ENCODE data around the gene SIX6.

SIX6 gene

GRCh38 chr14:60506985-60507829, 1.7 kb upstream of the SIX6 start:
- TF ChIP-seq CTCF (IDR thresholded peaks at IDR 0.05; ENCODE audit: low read depth, low read length, missing control alignments) = no peak
- no peak overlapping the region for H3K4me3 ChIP-seq (replicated peaks; ENCODE audit: low read depth, low read length)
- no peak for DNase-seq (ENCODE audit: extremely low read depth, low read depth)

GRCh38 chr14:60508363-60508706, 611 bp upstream of the SIX6 start:
- no peak overlapping the region for H3K4me3 ChIP-seq (replicated peaks; ENCODE audit: low read depth, low read length)
- no peak for TF ChIP-seq CTCF (IDR thresholded peaks at IDR 0.05; ENCODE audit: low read depth, low read length, missing control alignments)
- DNase-seq (ENCODE audit: extremely low read depth, low read depth) = no peak

- H3K4me3 ChIP-seq (replicated peaks; ENCODE audit: low read depth, low read length) = no peak overlapping the region
- TF ChIP-seq CTCF (IDR thresholded peaks at IDR 0.05; ENCODE audit: low read depth, low read length, missing control alignments) = no peak
- no peak for DNase-seq (ENCODE audit: extremely low read depth, low read depth)
Measured at GRCh38 chr14:60509438-60510253, 700 bp downstream of the SIX6 start.

GRCh38 chr14:60510254-60510950, 1.5 kb downstream of the SIX6 start:
- DNase-seq (ENCODE audit: extremely low read depth, low read depth) = no peak
- H3K4me3 ChIP-seq (replicated peaks; ENCODE audit: low read depth, low read length) = no peak overlapping the region
- TF ChIP-seq CTCF (IDR thresholded peaks at IDR 0.05; ENCODE audit: low read depth, low read length, missing control alignments) = no peak

GRCh38 chr14:60510951-60511599, 2.1 kb downstream of the SIX6 start:
- H3K4me3 ChIP-seq (replicated peaks; ENCODE audit: low read depth, low read length) = no peak overlapping the region
- no peak for DNase-seq (ENCODE audit: extremely low read depth, low read depth)
- no peak for TF ChIP-seq CTCF (IDR thresholded peaks at IDR 0.05; ENCODE audit: low read depth, low read length, missing control alignments)

- no peak for TF ChIP-seq CTCF (IDR thresholded peaks at IDR 0.05; ENCODE audit: low read depth, low read length, missing control alignments)
- no peak for DNase-seq (ENCODE audit: extremely low read depth, low read depth)
- H3K4me3 ChIP-seq (replicated peaks; ENCODE audit: low read depth, low read length) = no peak overlapping the region
Measured at GRCh38 chr14:60512126-60512525, 3.2 kb downstream of the SIX6 start.

All from HFF-Myc (cell line).